Muscle of back (tissue), 11 donors: ENCODE data around the gene NDUFS8. TPM values are rescaled to one million over a fixed set of nuclear protein-coding genes. Genes with fewer than 3 reads are reported as not detected.

ENCODE experiments used
- DNase-seq, 3 donors: peaks; one replicate each; pipeline versions ENCODE4 v3.0.0 to v3.0.0-alpha.2; 2013
- polyA plus RNA-seq, 10 donors: library from polyadenylated mRNA; unstranded; fragments of 120-200 nt; gene quantifications; one replicate each; pipeline ENCODE4 v1.2.1, GENCODE V29; 2013; ENCODE audit not compliant: insufficient read length in 10 of 10

NDUFS8 gene
- polyA plus RNA-seq, 10 donors: 53.1 to 85.2 (median 62.1) TPM

- DNase-seq: peak in 1 of 3 donors; percentile 36
These were observed 27.9 kb upstream of the NDUFS8 start for GRCh38 chr11:68002575-68002937.

- DNase-seq: peak in 1 of 3 donors; percentile 56
These were observed 27.3 kb upstream of the NDUFS8 start for GRCh38 chr11:68002938-68003845.

- DNase-seq: peak; percentile 70 to 88 (median 84)
These were observed 26.5 kb upstream of the NDUFS8 start, which contains the start of gene UNC93B1 for GRCh38 chr11:68003846-68004550. Gene UNC93B1 (minus strand): TSS chr11:68004097. CDS start chr11:68004043, 54 bp downstream.

GRCh38 chr11:68004551-68005335 is 25.7 kb upstream of the NDUFS8 start:
- DNase-seq: no peak

- no peak for DNase-seq
These were observed 23.8 kb upstream of the NDUFS8 start for GRCh38 chr11:68006606-68007166.

- no peak for DNase-seq
These were observed 22.7 kb upstream of the NDUFS8 start for GRCh38 chr11:68007498-68008380.

- no peak for DNase-seq
These were observed 21.8 kb upstream of the NDUFS8 start for GRCh38 chr11:68008381-68009337.

GRCh38 chr11:68009391-68010089 is 20.9 kb upstream of the NDUFS8 start:
- DNase-seq: no peak

GRCh38 chr11:68010090-68011041 is 20.1 kb upstream of the NDUFS8 start, which contains the start of gene ALDH3B1:
Gene ALDH3B1 (plus strand): TSS chr11:68010327. CDS start chr11:68015298, 4,971 bp downstream.
- DNase-seq: peak in 2 of 3 donors; percentile 56 to 82

- peak in 1 of 3 donors; percentile 41 for DNase-seq
These were observed 19.2 kb upstream of the NDUFS8 start for GRCh38 chr11:68011051-68011943.

GRCh38 chr11:68012044-68012842 is 18.2 kb upstream of the NDUFS8 start:
- no peak for DNase-seq

GRCh38 chr11:68012843-68013610 is 17.5 kb upstream of the NDUFS8 start:
- peak in 1 of 3 donors; percentile 83 for DNase-seq

- no peak for DNase-seq
These were observed 16.8 kb upstream of the NDUFS8 start for GRCh38 chr11:68013611-68014156.
